ENCODE results near the gene TRIO.

- TF ChIP-seq EZH2 (IDR thresholded peaks at IDR 0.05), result no peak
- TF ChIP-seq POLR2AphosphoS5 (IDR thresholded peaks at IDR 0.05; ENCODE audit: borderline replicate concordance, low read depth, low read length), result no peak
- no peak for TF ChIP-seq FOXP2 (optimal IDR thresholded peaks at IDR 0.05; ENCODE audit: control extremely low read depth, extremely low read length, insufficient read depth)
Measured at GRCh38 chr5:14125262-14125661, 17.9 kb upstream of the TRIO start.
